ENCODE data around the gene KIF7. TPM values are rescaled to one million over a fixed set of nuclear protein-coding genes. Genes with fewer than 3 reads are reported as not detected.

Gene KIF7
- total and polyA plus RNA-seq, 2 donors (not counting 3 experiments of a cell fraction or from before 2014, with no cell fraction given) = 4.2 to 11.3 TPM

DNA sequence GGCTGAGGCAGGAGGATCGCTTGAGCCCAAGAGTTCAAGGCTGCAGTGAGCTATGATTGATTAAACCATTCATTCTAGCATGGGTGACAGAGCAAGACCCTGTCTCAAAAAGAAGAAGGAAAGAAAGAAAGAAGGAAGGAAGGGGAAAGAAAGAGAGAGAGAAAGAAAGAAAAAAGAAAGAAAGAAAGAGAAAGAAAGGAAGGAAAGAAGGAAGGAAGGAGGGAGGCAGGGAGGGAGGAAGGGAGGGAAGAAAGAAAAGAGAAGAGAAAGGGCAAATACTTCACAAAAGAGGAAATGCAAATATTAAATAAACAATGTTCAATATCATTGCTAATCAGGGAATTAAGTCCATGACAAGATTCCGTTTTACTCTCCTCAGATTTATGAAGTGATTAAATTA, 4.0 kb upstream of the KIF7 start:
- Histone ChIP-seq H3K9me3 (replicated peaks; ENCODE audit: control insufficient read depth, insufficient read depth, low read length) (no peaks in the 10 kb centered on the region), H3K4me1 (ENCODE audit: control insufficient read depth, extremely low read depth, insufficient read depth, low read length) (peaks cover 16% of the 10 kb centered on the region), H3K9me1 (replicated peaks; ENCODE audit: control insufficient read depth, extremely low read depth, insufficient read depth, low read length) (no peaks in the 10 kb centered on the region), H3K36me3 (ENCODE audit: control insufficient read depth in 2 of 2, extremely low read depth in 1 of 2, insufficient read depth in 2 of 2, low read length in 2 of 2) (no peaks in the 10 kb centered on the region), H3K79me2 (ENCODE audit: control insufficient read depth, insufficient read depth, low read length) (peaks cover 4% of the 10 kb centered on the region), H3K9ac (replicated peaks; ENCODE audit: extremely low read depth, insufficient read depth, low read length) (no peak overlapping the region), H3K4me3 (replicated peaks in 1 of 3; ENCODE audit: insufficient read depth in 1 of 3, low read depth in 1 of 3, low read length in 3 of 3) (no peak overlapping the region), H2AFZ (ENCODE audit: low read depth, low read length) (no peak overlapping the region), H3K27ac (ENCODE audit: insufficient read depth, low read depth, low read length) (no peak overlapping the region), H4K20me1 (replicated peaks; ENCODE audit: control insufficient read depth, extremely low read depth, insufficient read depth, low read length) (no peaks in the 10 kb centered on the region), H3K4me2 (ENCODE audit: insufficient read depth, low read length) (no peak overlapping the region), H3K27me3 (ENCODE audit: control insufficient read depth in 2 of 2, insufficient read depth in 2 of 2, low read length in 2 of 2) (no peaks in the 10 kb centered on the region)
- no TSS peak for BruUV-seq (replicated peaks)
- dilution Hi-C loops (cut with MboI; ENCODE audit: extremely low pct_ligation_motif_present, low sequenced_read_pairs) = no loop called here
- POLR2A ChIA-PET = no interaction called here
- DNase-seq (ENCODE audit: low read depth, low spot score) = no peak
- intact Hi-C loops (cut with micrococcal nuclease) = no loop called here
- CTCF ChIA-PET = interaction anchor here (1.6 kb wide), 1 partner anchor 12 kb away, joined by 4 read pairs; no protein-coding TSS in a partner anchor
- TF ChIP-seq EZH2 (IDR thresholded peaks at IDR 0.05; ENCODE audit: borderline replicate concordance, low read depth, low read length, severe bottlenecking) (no peak), POLR2A (IDR thresholded peaks at IDR 0.05; ENCODE audit: low read depth, low read length) (no peak), GATA2 (IDR thresholded peaks at IDR 0.05; ENCODE audit: insufficient read depth, insufficient read length, low read depth, low read length) (no peak), MYC (IDR thresholded peaks at IDR 0.05; ENCODE audit: low read depth, low read length) (no peak), POLR2AphosphoS5 (IDR thresholded peaks at IDR 0.05; ENCODE audit: insufficient read depth, low read depth, low read length) (no peak), JUN (IDR thresholded peaks at IDR 0.05; ENCODE audit: borderline replicate concordance, insufficient read depth, insufficient read length, low read depth) (no peak), FOS (IDR thresholded peaks at IDR 0.05; ENCODE audit: borderline replicate concordance, insufficient read depth, low read length) (no peak)
- TF ChIP-seq, protein P1, sequence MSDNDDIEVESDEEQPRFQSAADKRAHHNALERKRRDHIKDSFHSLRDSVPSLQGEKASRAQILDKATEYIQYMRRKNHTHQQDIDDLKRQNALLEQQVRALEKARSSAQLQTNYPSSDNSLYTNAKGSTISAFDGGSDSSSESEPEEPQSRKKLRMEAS (IDR thresholded peaks at IDR 0.05; ENCODE audit: insufficient read depth, insufficient read length) = no peak
- TF ChIP-seq, protein P2, sequence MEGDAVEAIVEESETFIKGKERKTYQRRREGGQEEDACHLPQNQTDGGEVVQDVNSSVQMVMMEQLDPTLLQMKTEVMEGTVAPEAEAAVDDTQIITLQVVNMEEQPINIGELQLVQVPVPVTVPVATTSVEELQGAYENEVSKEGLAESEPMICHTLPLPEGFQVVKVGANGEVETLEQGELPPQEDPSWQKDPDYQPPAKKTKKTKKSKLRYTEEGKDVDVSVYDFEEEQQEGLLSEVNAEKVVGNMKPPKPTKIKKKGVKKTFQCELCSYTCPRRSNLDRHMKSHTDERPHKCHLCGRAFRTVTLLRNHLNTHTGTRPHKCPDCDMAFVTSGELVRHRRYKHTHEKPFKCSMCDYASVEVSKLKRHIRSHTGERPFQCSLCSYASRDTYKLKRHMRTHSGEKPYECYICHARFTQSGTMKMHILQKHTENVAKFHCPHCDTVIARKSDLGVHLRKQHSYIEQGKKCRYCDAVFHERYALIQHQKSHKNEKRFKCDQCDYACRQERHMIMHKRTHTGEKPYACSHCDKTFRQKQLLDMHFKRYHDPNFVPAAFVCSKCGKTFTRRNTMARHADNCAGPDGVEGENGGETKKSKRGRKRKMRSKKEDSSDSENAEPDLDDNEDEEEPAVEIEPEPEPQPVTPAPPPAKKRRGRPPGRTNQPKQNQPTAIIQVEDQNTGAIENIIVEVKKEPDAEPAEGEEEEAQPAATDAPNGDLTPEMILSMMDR (IDR thresholded peaks at IDR 0.05; ENCODE audit: extremely low read depth in 1 of 2, insufficient read depth in 1 of 2, low read depth in 1 of 2, low read length in 2 of 2) = no peak
- FAIRE-seq = no peak

Data from endothelial cell of umbilical vein (primary cell).